Measurements from ENCODE around the gene INPP4B.

The INPP4B gene

GRCh38 chr4:142155347-142155746, 690.8 kb downstream of the INPP4B start:
- peaks cover 7% of the 10 kb centered on the region for H3K36me3 Mint-ChIP-seq (ENCODE audit: low read depth)
- no peaks in the 10 kb centered on the region for H3K9me3 Mint-ChIP-seq
- no peak overlapping the region for H3K4me3 Mint-ChIP-seq
- TF ChIP-seq, protein P1, sequence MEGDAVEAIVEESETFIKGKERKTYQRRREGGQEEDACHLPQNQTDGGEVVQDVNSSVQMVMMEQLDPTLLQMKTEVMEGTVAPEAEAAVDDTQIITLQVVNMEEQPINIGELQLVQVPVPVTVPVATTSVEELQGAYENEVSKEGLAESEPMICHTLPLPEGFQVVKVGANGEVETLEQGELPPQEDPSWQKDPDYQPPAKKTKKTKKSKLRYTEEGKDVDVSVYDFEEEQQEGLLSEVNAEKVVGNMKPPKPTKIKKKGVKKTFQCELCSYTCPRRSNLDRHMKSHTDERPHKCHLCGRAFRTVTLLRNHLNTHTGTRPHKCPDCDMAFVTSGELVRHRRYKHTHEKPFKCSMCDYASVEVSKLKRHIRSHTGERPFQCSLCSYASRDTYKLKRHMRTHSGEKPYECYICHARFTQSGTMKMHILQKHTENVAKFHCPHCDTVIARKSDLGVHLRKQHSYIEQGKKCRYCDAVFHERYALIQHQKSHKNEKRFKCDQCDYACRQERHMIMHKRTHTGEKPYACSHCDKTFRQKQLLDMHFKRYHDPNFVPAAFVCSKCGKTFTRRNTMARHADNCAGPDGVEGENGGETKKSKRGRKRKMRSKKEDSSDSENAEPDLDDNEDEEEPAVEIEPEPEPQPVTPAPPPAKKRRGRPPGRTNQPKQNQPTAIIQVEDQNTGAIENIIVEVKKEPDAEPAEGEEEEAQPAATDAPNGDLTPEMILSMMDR (IDR thresholded peaks at IDR 0.05; ENCODE audit: unreplicated experiment in 3 of 3): no peak
- H3K4me1 Mint-ChIP-seq: peaks cover 29% of the 10 kb centered on the region
- peak overlapping the region in 1 of 3 experiments; percentile 29 for H3K27ac Mint-ChIP-seq
- peaks cover 2% of the 10 kb centered on the region for H3K27me3 Mint-ChIP-seq (ENCODE audit: low read depth)

DNA sequence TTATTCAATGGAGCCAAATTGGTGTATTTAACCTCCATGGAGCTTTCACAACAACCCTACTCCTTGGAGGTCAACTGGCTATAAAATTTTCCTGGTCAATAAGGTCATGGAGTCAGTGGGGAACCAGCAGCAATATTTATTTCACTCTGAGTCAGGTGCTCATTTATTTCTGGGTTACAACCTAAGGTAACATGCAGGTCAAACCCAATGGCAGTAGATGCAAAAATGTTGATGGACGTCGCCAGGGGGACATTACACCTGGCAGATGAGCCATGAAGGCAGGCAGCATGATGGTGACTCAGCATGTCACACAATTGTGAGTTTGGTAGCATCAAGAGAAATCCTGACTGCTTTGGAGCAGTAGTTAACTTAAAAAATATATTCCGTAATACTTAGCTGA, 695.6 kb downstream of the INPP4B start:
- H3K4me1 Mint-ChIP-seq: peaks cover 10% of the 10 kb centered on the region
- no peaks in the 10 kb centered on the region for H3K9me3 Mint-ChIP-seq
- H3K27ac Mint-ChIP-seq: peak overlapping the region in 1 of 3 experiments; percentile 71
- H3K4me3 Mint-ChIP-seq: no peak overlapping the region
- H3K27me3 Mint-ChIP-seq (ENCODE audit: low read depth): no peaks in the 10 kb centered on the region
- H3K36me3 Mint-ChIP-seq (ENCODE audit: low read depth): no peaks in the 10 kb centered on the region
- TF ChIP-seq, protein P1 (IDR thresholded peaks at IDR 0.05; ENCODE audit: unreplicated experiment in 3 of 3): no peak

DNA sequence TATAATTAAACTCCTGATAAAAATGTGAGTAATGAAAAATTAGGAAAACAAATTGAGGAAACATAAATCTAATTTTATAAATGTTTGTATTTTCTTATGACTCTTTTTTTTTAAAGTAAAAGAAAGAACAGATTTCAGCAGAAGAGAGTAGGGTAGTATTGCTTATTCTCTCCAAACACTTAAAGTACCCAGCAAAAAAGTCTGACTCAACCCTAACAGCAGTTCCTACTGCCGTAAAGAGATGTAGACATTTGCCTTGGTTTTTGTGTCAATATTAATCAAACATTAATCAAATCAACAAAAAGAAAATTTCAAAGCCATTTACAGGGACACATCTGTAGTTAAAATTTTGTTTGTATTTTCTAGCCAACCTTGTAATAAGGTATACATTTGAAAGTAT, 701.3 kb downstream of the INPP4B start:
- Mint-ChIP-seq H3K27me3 (ENCODE audit: low read depth) (peaks cover under 1% of the 10 kb centered on the region), H3K27ac (no peak overlapping the region), H3K36me3 (ENCODE audit: low read depth) (peaks cover 3% of the 10 kb centered on the region), H3K4me1 (peaks cover 19% of the 10 kb centered on the region), H3K9me3 (no peaks in the 10 kb centered on the region), H3K4me3 (no peak overlapping the region)
- TF ChIP-seq, protein P1 (IDR thresholded peaks at IDR 0.05; ENCODE audit: unreplicated experiment in 3 of 3): no peak

DNA sequence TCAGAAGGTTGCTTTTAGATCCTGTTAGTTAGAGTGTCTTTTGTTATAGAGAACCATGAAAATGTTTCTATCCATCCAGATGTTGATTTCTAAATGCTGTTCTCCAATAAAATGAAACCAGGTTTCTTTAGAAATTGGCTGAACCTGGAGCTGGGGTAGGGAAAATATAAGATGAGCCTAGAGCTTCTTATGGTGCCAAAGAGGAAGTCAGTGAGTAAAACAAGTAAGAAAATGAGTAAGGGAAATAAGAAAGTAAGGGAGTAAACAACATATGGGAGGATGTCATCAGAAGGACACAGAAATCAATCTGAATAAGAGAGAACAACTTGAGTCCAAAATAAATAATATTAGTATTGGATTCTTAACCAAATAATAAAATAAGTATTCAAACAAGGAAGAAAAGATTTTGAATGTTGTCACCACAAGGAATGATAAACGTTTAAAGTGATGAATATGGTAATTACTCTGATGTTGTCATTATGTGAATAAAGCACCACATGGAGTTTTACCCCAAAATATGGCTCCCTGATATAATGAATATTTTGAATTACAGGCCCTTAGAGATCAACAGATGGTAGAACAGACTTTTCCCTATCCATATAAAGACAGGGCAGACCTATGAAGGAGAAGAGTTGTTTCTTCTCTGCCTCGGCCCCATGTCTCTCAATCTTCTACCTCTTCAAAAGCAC, 703.6 kb downstream of the INPP4B start:
- H3K27ac Mint-ChIP-seq: peak overlapping the region in 1 of 3 experiments; percentile 1
- H3K9me3 Mint-ChIP-seq: peaks cover 3% of the 10 kb centered on the region
- H3K4me1 Mint-ChIP-seq: peaks cover 21% of the 10 kb centered on the region
- peaks cover 3% of the 10 kb centered on the region for H3K27me3 Mint-ChIP-seq (ENCODE audit: low read depth)
- no peak overlapping the region for H3K4me3 Mint-ChIP-seq
- H3K36me3 Mint-ChIP-seq (ENCODE audit: low read depth): peaks cover 9% of the 10 kb centered on the region
- TF ChIP-seq, protein P1 (IDR thresholded peaks at IDR 0.05; ENCODE audit: unreplicated experiment in 3 of 3): no peak

- peaks cover 21% of the 10 kb centered on the region for H3K4me1 Mint-ChIP-seq
- peak overlapping the region in 1 of 3 experiments; percentile 30 for H3K27ac Mint-ChIP-seq
- TF ChIP-seq, protein P1 (IDR thresholded peaks at IDR 0.05; ENCODE audit: unreplicated experiment in 3 of 3): no peak
- H3K9me3 Mint-ChIP-seq: peaks cover 7% of the 10 kb centered on the region
- no peak overlapping the region for H3K4me3 Mint-ChIP-seq
- peaks cover 13% of the 10 kb centered on the region for H3K36me3 Mint-ChIP-seq (ENCODE audit: low read depth)
- H3K27me3 Mint-ChIP-seq (ENCODE audit: low read depth): peaks cover 7% of the 10 kb centered on the region
These were observed 704.9 kb downstream of the INPP4B start for GRCh38 chr4:142141224-142141623.

DNA sequence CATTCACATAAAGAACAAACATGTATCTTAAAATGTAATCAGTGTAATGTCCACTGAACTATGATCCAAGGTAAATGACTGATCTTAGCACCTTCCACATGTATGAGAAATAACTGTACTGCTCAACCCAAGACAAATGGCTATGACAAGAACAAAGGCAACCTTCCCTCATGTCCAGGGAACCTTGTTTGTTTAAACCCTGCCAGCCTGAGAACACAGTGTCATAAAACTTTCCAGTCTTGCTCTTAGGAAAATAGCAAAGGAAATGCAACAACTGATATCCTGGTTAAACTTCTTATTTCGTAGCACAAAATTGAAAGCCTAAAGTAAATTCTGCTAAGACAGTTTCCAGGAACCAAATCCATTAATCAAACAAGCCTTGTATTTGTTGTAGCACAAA, 715.4 kb downstream of the INPP4B start:
- Mint-ChIP-seq H3K9me3 (no peaks in the 10 kb centered on the region), H3K4me1 (peaks cover 13% of the 10 kb centered on the region), H3K27me3 (ENCODE audit: low read depth) (no peaks in the 10 kb centered on the region), H3K4me3 (no peak overlapping the region), H3K36me3 (ENCODE audit: low read depth) (no peaks in the 10 kb centered on the region), H3K27ac (no peak overlapping the region)
- TF ChIP-seq, protein P1 (IDR thresholded peaks at IDR 0.05; ENCODE audit: unreplicated experiment in 3 of 3): no peak

Measured in nephron (organoid).